GM18909 (cell line): ENCODE measurements around the gene ARHGAP27.
"Not testable (repeated sequence)": the region's sequence is repeated elsewhere in the genome, so short reads cannot be mapped to it uniquely, and the experiment has no call there.

Source experiments
- ATAC-seq: cut with Tn5 transposase; IDR thresholded peaks from one replicate; pipeline ENCODE4 v1.9.1; 2021; ENCODE audit warnings: mild to moderate bottlenecking; ENCODE audit not compliant: unreplicated experiment, poor library complexity

ARHGAP27 gene, protein sequence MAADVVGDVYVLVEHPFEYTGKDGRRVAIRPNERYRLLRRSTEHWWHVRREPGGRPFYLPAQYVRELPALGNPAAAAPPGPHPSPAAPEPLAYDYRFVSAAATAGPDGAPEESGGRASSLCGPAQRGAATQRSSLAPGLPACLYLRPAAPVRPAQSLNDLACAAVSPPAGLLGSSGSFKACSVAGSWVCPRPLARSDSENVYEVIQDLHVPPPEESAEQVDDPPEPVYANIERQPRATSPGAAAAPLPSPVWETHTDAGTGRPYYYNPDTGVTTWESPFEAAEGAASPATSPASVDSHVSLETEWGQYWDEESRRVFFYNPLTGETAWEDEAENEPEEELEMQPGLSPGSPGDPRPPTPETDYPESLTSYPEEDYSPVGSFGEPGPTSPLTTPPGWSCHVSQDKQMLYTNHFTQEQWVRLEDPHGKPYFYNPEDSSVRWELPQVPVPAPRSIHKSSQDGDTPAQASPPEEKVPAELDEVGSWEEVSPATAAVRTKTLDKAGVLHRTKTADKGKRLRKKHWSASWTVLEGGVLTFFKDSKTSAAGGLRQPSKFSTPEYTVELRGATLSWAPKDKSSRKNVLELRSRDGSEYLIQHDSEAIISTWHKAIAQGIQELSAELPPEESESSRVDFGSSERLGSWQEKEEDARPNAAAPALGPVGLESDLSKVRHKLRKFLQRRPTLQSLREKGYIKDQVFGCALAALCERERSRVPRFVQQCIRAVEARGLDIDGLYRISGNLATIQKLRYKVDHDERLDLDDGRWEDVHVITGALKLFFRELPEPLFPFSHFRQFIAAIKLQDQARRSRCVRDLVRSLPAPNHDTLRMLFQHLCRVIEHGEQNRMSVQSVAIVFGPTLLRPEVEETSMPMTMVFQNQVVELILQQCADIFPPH

DNA sequence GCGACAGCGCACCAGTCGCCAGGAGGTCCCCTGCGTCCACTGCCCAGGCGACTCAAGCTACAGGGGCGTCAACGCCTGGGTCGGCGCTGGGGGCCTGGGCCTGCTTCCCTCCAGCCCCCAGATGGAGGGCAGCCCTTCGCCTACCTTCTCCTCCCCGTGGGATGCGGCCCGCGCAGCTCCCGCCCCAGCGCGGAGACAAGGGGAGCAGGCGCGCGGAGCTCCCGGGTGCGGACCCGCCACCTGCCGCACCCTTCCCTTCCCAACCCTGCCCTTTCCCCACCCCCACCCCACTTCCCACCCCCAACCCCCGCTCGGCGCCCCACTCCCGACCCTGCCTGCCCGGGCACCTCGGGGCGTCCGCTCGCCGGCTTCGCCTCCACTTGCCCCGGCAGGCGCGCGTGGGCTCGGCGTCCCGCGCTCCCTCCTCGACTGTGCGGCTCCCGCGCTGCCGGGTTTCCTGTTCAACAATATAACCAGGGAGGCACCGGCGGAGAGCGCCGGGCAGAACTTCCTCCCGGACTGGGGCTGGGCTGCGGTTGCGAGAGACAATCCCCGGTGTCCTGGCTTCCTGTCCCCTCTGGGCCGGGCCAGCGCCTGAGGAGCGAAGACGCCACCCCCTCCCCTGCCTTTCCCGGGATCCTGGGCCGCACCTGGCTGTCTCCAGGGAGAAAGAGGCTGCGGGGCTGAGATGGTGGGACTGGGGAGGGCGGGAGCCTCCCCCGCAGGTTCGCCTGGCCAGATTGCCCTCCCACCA lies at the start of gene ARHGAP27:
Gene ARHGAP27 (minus strand): TSS at position 466 of the 754 bp plus-strand sequence. CDS start 2,591 bp downstream, outside the sequence.
- ATAC-seq = no peak

DNA sequence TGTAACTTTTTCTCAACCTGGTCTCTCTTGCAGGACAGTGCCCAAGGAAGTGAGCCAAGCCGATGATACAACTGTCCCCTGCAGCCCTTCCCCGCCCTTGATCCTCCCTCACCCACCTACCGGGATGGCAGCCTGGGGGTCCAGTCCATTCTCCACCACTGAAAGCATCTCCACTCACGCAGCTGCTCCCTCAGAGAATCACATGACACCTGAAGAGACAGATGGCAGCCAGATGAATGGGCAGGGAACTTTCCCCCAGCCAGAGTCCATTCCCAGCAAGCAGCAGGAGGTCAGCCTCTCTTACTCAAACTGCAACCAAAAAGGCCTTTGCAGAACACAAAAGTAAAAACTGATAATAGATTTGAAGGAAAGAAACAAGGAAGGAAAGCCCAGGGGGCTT lies 49.6 kb upstream of the ARHGAP27 start:
- ATAC-seq = not testable (repeated sequence)

DNA sequence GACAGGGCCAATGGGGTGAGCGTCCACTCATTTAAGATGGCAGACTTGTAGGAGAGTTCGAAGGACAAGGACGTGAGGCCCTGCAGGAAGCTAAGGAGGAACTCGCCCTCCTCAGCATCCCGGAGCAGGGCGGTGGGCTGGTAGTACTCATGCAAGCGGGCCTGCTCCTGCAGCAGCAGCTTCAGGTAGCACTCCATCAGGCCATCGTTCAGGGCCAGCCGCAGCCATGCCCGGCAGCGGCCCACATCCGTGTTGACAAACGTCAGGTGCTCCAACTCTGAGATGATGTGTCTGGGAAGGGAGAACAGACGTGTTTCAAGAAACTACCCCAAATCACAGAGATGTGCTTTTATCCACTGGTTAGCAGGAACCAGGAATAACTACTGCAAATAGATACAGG lies 42.8 kb upstream of the ARHGAP27 start:
- ATAC-seq = not testable (repeated sequence)

GRCh38 chr17:45472249-45472648 lies 39.6 kb upstream of the ARHGAP27 start:
- ATAC-seq = not testable (repeated sequence)

GRCh38 chr17:45469204-45469563 lies 36.5 kb upstream of the ARHGAP27 start:
- ATAC-seq = not testable (repeated sequence)

DNA sequence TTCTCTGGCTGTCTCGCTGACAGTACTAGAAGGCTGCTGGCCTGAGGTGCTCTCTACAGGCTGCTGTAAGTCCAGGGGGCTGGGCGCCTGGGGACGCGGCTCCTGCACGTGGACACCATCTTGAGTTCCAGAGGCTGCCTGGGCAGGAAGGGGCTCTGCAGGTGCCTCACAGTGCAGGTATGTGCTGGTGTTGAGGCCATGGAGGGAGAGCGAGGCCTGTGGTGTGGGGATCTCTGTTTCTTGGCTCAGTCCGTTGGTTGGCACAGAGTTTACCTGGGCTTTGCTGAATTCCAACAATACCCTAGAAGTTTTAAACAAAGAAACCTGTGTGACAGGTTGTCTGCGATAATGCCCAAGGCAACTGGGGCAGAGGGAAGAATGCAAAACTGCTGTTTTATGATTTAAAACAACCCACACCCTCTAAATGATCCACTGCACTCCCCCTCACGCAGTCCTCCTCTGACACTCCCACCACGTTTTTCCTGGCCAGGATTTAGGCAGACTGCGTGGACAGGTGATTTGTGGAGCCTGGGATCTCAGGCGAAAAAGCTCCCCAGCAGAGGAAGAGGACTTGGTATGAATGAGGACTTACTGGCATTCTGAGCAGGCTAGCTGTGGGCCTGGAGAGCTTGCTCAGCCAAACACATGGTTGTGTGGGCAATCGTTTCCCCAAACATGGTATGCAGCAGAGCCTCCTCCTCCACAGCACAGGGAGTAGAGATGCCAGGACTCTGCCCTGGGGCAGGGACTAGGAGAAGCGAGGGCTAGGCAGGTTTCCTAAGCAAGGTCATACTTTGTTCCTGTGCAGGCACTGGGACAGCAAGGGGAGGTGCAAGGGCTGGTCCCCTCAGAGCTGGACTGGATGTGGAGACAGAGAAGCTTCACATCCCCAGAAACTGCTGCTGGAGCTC lies 35.9 kb upstream of the ARHGAP27 start:
- not testable (repeated sequence) for ATAC-seq

- ATAC-seq = peak; percentile 91
Measured at GRCh38 chr17:45461524-45462327, 29.1 kb upstream of the ARHGAP27 start.

DNA sequence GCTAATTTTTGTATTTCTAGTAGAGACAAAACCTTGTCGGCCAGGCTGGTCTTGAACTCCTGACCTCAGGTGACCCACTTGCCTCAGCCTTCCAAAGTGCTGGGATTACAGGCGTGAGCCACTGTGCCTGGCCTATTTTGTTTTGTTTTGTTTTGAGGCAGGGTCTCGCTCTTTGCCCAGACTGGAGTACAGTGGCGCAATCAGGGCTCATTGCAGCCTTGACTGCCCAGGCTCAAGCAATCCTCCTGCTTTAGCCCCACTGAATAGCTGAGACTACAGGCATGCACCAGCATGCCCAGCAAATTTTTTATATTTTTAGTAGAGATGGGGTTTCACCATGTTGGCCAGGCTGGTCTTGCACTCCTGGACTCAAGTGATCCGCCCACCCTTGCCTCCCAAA lies 27.8 kb upstream of the ARHGAP27 start:
- ATAC-seq = not testable (repeated sequence)

- ATAC-seq = not testable (repeated sequence)
Measured at GRCh38 chr17:45454341-45454740, 21.7 kb upstream of the ARHGAP27 start.

DNA sequence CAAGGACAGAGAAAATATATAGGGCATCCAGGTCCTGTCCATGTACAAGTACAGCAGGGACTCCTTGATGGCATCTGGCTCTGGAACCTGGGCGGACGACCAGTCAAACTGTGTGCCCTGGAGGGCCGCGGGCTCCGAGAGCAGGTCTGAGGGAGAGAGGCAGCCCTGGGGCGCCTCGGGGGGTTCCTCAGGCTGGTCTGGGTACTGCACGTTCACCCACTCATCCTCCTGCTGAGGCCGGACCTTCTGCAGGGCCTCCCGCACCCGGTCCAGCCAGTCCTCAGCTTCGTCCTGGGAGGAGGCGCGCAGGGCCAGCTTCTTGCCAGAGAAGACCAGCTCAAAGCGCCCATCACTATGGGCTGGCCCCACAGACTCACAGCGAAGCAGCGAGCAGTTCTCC lies 21.1 kb upstream of the ARHGAP27 start:
- ATAC-seq = not testable (repeated sequence)

- ATAC-seq = not testable (repeated sequence)
Measured at GRCh38 chr17:45453225-45453534, 20.5 kb upstream of the ARHGAP27 start.

GRCh38 chr17:45452329-45453224 lies 19.9 kb upstream of the ARHGAP27 start:
- ATAC-seq = not testable (repeated sequence)

GRCh38 chr17:45451660-45452059 lies 19.0 kb upstream of the ARHGAP27 start:
- ATAC-seq = not testable (repeated sequence)

- ATAC-seq = no peak
Measured at GRCh38 chr17:45451131-45451530, 18.5 kb upstream of the ARHGAP27 start.

- not testable (repeated sequence) for ATAC-seq
Measured at GRCh38 chr17:45449708-45450329, 17.1 kb upstream of the ARHGAP27 start.

- ATAC-seq = not testable (repeated sequence)
Measured at GRCh38 chr17:45449260-45449659, 16.6 kb upstream of the ARHGAP27 start.

- ATAC-seq = not testable (repeated sequence)
Measured at GRCh38 chr17:45448483-45448882, 15.8 kb upstream of the ARHGAP27 start.
